Measurements from ENCODE around the gene CNST. TPM values are rescaled to one million over a fixed set of nuclear protein-coding genes. Genes with fewer than 3 reads are reported as not detected.

The CNST gene
- total and polyA plus RNA-seq, 9 donors: 8.7 to 31.2 (median 22.4) TPM

DNA sequence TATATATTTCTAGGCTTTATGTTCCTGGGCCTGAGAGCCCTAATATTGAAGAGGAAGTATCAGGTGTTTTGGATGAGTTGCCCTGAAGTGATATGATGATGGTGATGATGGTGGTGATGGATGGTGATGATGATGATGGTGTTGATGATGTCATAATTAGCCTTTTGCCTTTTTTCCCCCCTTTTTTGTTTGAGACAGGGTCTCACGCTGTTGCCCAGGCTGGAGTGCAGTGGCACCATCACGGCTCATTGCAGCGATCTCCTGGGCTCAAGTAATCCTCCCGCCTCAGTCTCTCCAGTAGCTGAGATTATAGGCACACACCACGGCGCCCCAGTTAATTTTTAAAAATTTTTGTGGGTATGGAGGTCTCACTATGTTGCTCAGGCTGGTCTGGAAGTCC is 76.5 kb downstream of the CNST start:
- no peak overlapping the region for H3K27ac ChIP-seq
- intact Hi-C loops (cut with DNase I): no loop called here
- H3K9me3 ChIP-seq: no peaks in the 10 kb centered on the region
- TF ChIP-seq CTCF (IDR thresholded peaks at IDR 0.05) (no peak), EP300 (IDR thresholded peaks at IDR 0.05) (no peak), POLR2A (IDR thresholded peaks at IDR 0.05) (no peak)
- peaks cover 1% of the 10 kb centered on the region for H3K4me1 ChIP-seq (ENCODE audit: insufficient read depth)
- no peak overlapping the region for H3K4me3 ChIP-seq
- H3K36me3 ChIP-seq: no peaks in the 10 kb centered on the region
- WGBS, 3 donors: 89 to 98% (median 94%) methylated on average over 6 of the region's 6 CpGs
- no peak for DNase-seq
- H3K27me3 ChIP-seq: no peaks in the 10 kb centered on the region

DNA sequence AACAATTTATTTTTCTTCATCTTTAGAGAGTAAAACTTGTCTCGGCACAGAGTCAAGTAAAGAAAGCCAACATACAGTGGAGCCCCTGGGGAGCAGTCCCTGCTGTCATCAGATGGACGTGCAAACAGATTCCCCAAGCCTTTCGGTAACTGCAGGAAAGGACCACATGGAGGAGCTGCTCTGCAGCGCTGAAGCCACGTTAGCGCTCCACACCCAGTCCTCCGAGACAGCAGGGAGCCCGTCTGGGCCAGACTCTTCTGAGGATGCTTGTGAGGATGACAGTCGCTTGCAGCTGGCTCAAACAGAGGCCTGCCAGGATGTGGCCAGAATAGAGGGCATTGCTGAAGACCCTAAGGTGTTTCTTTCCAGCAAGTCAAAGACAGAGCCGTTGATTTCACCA is 80.9 kb downstream of the CNST start:
- DNase-seq: no peak
- Histone ChIP-seq H3K4me1 (ENCODE audit: insufficient read depth) (no peaks in the 10 kb centered on the region), H3K27me3 (no peaks in the 10 kb centered on the region), H3K9me3 (no peaks in the 10 kb centered on the region), H3K4me3 (no peak overlapping the region), H3K27ac (no peak overlapping the region), H3K36me3 (no peaks in the 10 kb centered on the region)
- no peak for TF ChIP-seq CTCF (IDR thresholded peaks at IDR 0.05)
- TF ChIP-seq EP300 (IDR thresholded peaks at IDR 0.05): no peak
- TF ChIP-seq POLR2A (IDR thresholded peaks at IDR 0.05): no peak
- intact Hi-C loops (cut with DNase I): no loop called here
- WGBS, 3 donors: 41 to 50% (median 50%) methylated on average over 10 of the region's 10 CpGs

DNA sequence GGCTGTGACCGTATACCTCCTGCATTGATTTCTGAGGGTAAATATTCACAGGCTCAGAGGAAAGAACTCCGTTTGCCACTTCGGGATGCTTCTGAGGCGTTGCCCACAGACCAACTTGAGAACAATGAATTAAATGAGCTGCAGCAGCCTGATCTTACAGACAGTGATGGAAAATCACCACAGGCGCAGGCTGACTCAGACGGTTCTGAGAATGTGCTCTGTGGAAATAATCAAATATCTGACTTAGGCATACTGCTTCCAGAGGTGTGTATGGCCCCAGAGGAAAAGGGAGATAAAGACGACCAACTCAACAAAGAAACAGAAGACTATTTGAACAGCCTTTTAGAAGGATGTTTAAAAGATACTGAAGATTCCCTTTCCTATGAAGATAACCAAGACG is 81.3 kb downstream of the CNST start:
- H3K4me1 ChIP-seq (ENCODE audit: insufficient read depth): no peaks in the 10 kb centered on the region
- TF ChIP-seq POLR2A (IDR thresholded peaks at IDR 0.05) (no peak), CTCF (IDR thresholded peaks at IDR 0.05) (no peak), EP300 (IDR thresholded peaks at IDR 0.05) (no peak)
- intact Hi-C loops (cut with DNase I): no loop called here
- no peak overlapping the region for H3K27ac ChIP-seq
- no peak for DNase-seq
- H3K36me3 ChIP-seq: no peaks in the 10 kb centered on the region
- 84 to 88% (median 85%) methylated on average over 8 of the region's 8 CpGs for WGBS, 3 donors
- H3K9me3 ChIP-seq: no peaks in the 10 kb centered on the region
- no peak overlapping the region for H3K4me3 ChIP-seq
- H3K27me3 ChIP-seq: no peaks in the 10 kb centered on the region

- H3K27ac ChIP-seq: no peak overlapping the region
- intact Hi-C loops (cut with DNase I): no loop called here
These were observed 84.9 kb downstream of the CNST start for GRCh38 chr1:246651012-246651695.

More at GRCh38 chr1:246651012-246651695, 84.9 kb downstream of the CNST start:
- Histone ChIP-seq H3K27me3 (no peaks in the 10 kb centered on the region), H3K4me1 (ENCODE audit: insufficient read depth) (no peaks in the 10 kb centered on the region), H3K9me3 (no peaks in the 10 kb centered on the region), H3K4me3 (no peak overlapping the region), H3K36me3 (no peaks in the 10 kb centered on the region)
- no peak for TF ChIP-seq EP300 (IDR thresholded peaks at IDR 0.05)
- no peak for TF ChIP-seq CTCF (IDR thresholded peaks at IDR 0.05)
- TF ChIP-seq POLR2A (IDR thresholded peaks at IDR 0.05): no peak
- WGBS, 3 donors: 71 to 81% (median 78%) methylated on average over 6 of the region's 6 CpGs
- DNase-seq: no peak
